HEK293T (cell line): Measurements from ENCODE around the gene ST6GALNAC1.
A peak's percentile ranks its signal among the peaks of the same experiment; 100 is the strongest.

Experiments used
- CTCF ChIA-PET: fragments of 350-600 bp; formaldehyde crosslinking; extraction: SDS; loops from one replicate; lab custom pipeline; 2021; ENCODE audit warnings: antibody characterized with exemption, inconsistent platforms; lab: Yijun Ruan, JAX
- POLR2A ChIA-PET: fragments of 350-600 bp; formaldehyde crosslinking; extraction: SDS; loops from one replicate; lab custom pipeline; 2020; ENCODE audit warnings: antibody characterized with exemption, inconsistent platforms; lab: Yijun Ruan, JAX
- DNase-seq: peaks from one replicate; pipeline ENCODE4 v3.0.0; 2012; ENCODE audit warnings: mixed read lengths; ENCODE audit errors: extremely low spot score
- ARNT ChIP-seq: fragments of 450-650 bp; IDR thresholded peaks from 2 replicates; pipeline ENCODE4 v1.6.1; 2017; ENCODE audit warnings: mild to moderate bottlenecking
- BHLHE40 ChIP-seq: fragments of 450-650 bp; IDR thresholded peaks from 2 replicates; pipeline ENCODE4 v1.6.1; 2016; ENCODE audit warnings: mild to moderate bottlenecking, moderate library complexity, borderline replicate concordance
- CTBP1 ChIP-seq: fragments of 450-650 bp; IDR thresholded peaks from 2 replicates; pipeline ENCODE4 v1.6.1; 2016; ENCODE audit warnings: borderline replicate concordance
- ELF4 ChIP-seq: fragments of 450-650 bp; IDR thresholded peaks from 2 replicates; pipeline ENCODE4 v1.6.1; 2017; ENCODE audit warnings: antibody characterized with exemption
- FOXA1 ChIP-seq: fragments of 450-650 bp; IDR thresholded peaks from 2 replicates; pipeline ENCODE4 v1.6.1; 2016; ENCODE audit warnings: mild to moderate bottlenecking
- FOXK2 ChIP-seq: fragments of 450-650 bp; IDR thresholded peaks from 2 replicates; pipeline ENCODE4 v1.6.1; 2016; ENCODE audit warnings: mild to moderate bottlenecking
- FOXM1 ChIP-seq: fragments of 450-650 bp; IDR thresholded peaks from 2 replicates; pipeline ENCODE4 v1.6.1; 2017; ENCODE audit warnings: mild to moderate bottlenecking, borderline replicate concordance
- HDGF ChIP-seq: fragments of 450-650 bp; IDR thresholded peaks from 2 replicates; pipeline ENCODE4 v1.6.1; 2017; ENCODE audit warnings: antibody characterized with exemption, borderline replicate concordance
- L3MBTL2 ChIP-seq: fragments of 450-650 bp; conservative IDR thresholded peaks from 2 replicates; pipeline ENCODE4 v1.6.1; 2016; ENCODE audit warnings: mild to moderate bottlenecking
- LEF1 ChIP-seq: fragments of 450-650 bp; IDR thresholded peaks from 2 replicates; pipeline ENCODE4 v1.6.1; 2017; ENCODE audit warnings: mild to moderate bottlenecking, borderline replicate concordance
- NFRKB ChIP-seq: fragments of 450-650 bp; IDR thresholded peaks from 2 replicates; pipeline ENCODE4 v1.6.1; 2016; ENCODE audit warnings: mild to moderate bottlenecking, moderate library complexity
- PKNOX1 ChIP-seq: fragments of 450-650 bp; IDR thresholded peaks from 2 replicates; pipeline ENCODE4 v1.6.1; 2016
- SP1 ChIP-seq: fragments of 450-650 bp; IDR thresholded peaks from 2 replicates; pipeline ENCODE4 v1.6.1; 2017
- SUZ12 ChIP-seq: fragments of 450-650 bp; IDR thresholded peaks from 2 replicates; pipeline ENCODE4 v1.6.1; 2016; ENCODE audit warnings: mild to moderate bottlenecking
- TARDBP ChIP-seq: fragments of 450-650 bp; IDR thresholded peaks from 2 replicates; pipeline ENCODE4 v1.6.1; 2016
- ZNF384 ChIP-seq: fragments of 450-650 bp; IDR thresholded peaks from 2 replicates; pipeline ENCODE4 v1.6.1; 2016

The ST6GALNAC1 gene

GRCh38 chr17:76667786-76668453 lies 24.4 kb upstream of the ST6GALNAC1 start:
- DNase-seq, result peak; percentile 6
- TF ChIP-seq BHLHE40 (no peak), SUZ12 (no peak), ZNF384 (peak; percentile 77), FOXA1 (no peak), FOXK2 (no peak), PKNOX1 (no peak), L3MBTL2 (no peak), LEF1 (no peak)
- ChIA-PET POLR2A (interaction anchor here (1.4 to 1.7 kb wide), 3 partner anchors 10 to 127 kb away, joined by 3 to 6 read pairs (median 5); partner anchors contain the start of genes PRCD and SRSF2), CTCF (interaction anchor here (0.6 to 1.4 kb wide), 3 partner anchors 43 to 109 kb away, joined by 3 to 5 read pairs (median 4); partner anchors contain the start of gene MXRA7)

DNA sequence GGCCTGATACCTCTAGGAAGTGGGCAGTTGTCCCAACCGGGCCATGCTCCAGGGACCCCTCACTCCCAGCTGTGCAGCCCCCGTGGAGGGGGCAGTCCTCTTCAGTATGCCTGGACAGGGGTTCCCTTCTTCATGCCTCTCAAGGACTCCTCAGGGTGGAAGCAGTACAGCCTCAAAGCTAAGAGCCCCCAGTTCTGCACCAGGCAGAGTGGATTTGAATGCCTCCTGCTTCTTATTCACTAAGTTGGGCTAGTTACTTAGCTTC lies 23.9 kb upstream of the ST6GALNAC1 start:
- DNase-seq, result no peak
- POLR2A ChIA-PET, result interaction anchor here (1.4 to 1.7 kb wide), 3 partner anchors 10 to 127 kb away, joined by 3 to 6 read pairs (median 5); partner anchors contain the start of genes PRCD and SRSF2
- CTCF ChIA-PET, result interaction anchor here (1.1 to 1.4 kb wide), 2 partner anchors 44 to 109 kb away, joined by 4 to 5 read pairs; no protein-coding TSS in a partner anchor
- no peak for TF ChIP-seq SUZ12
- TF ChIP-seq SP1, result no peak
- peak; percentile 24; the same call in 1 of the 2 replicates for TF ChIP-seq HDGF
- no peak for TF ChIP-seq LEF1
- no peak for TF ChIP-seq BHLHE40
- TF ChIP-seq ELF4, result no peak
- TF ChIP-seq PKNOX1, result no peak
- no peak for TF ChIP-seq FOXM1

- CTCF ChIA-PET, result interaction anchor here (1.8 kb wide), 1 partner anchor 21 kb away, joined by 7 read pairs; no protein-coding TSS in a partner anchor
- DNase-seq, result no peak
- TF ChIP-seq FOXK2 (no peak), PKNOX1 (no peak), FOXA1 (no peak), TARDBP (no peak), BHLHE40 (no peak), L3MBTL2 (no peak), ELF4 (no peak), CTBP1 (no peak), SP1 (no peak), ARNT (no peak), FOXM1 (no peak), HDGF (no peak), LEF1 (no peak), NFRKB (no peak), ZNF384 (no peak), SUZ12 (no peak)
- POLR2A ChIA-PET, result interaction anchor here (0.6 to 4.5 kb wide), 3 partner anchors 11 to 103 kb away, joined by 3 to 35 read pairs (median 11); no protein-coding TSS in a partner anchor
These were observed 17.1 kb upstream of the ST6GALNAC1 start for GRCh38 chr17:76660656-76661042.

GRCh38 chr17:76659928-76660655 lies 16.5 kb upstream of the ST6GALNAC1 start:
- no peak for DNase-seq
- TF ChIP-seq ARNT, result no peak
- TF ChIP-seq FOXK2, result no peak
- TF ChIP-seq NFRKB, result no peak
- no peak for TF ChIP-seq ELF4
- TF ChIP-seq ZNF384, result no peak
- TF ChIP-seq CTBP1, result peak; percentile 28; the same call in 1 of the 2 replicates
- TF ChIP-seq PKNOX1, result peak; percentile 77
- no peak for TF ChIP-seq TARDBP
- no peak for TF ChIP-seq HDGF
- no peak for TF ChIP-seq FOXM1
- no peak for TF ChIP-seq BHLHE40

GRCh38 chr17:76658242-76658662 lies 14.7 kb upstream of the ST6GALNAC1 start:
- TF ChIP-seq FOXA1, result no peak
- no peak for TF ChIP-seq ARNT
- TF ChIP-seq SP1, result no peak
- TF ChIP-seq TARDBP, result no peak
- no peak for TF ChIP-seq L3MBTL2
- TF ChIP-seq FOXM1, result no peak
- TF ChIP-seq NFRKB, result no peak
- TF ChIP-seq CTBP1, result no peak
- ChIA-PET CTCF (no interaction called here), POLR2A (interaction anchor here (0.8 to 1.6 kb wide), 2 partner anchors 10 to 13 kb away, joined by 4 to 6 read pairs; no protein-coding TSS in a partner anchor)
- no peak for DNase-seq

More at GRCh38 chr17:76659928-76660655, 16.5 kb upstream of the ST6GALNAC1 start:
- POLR2A ChIA-PET, result interaction anchor here (3.5 kb wide), 1 partner anchor 11 kb away, joined by 35 read pairs; no protein-coding TSS in a partner anchor
- CTCF ChIA-PET, result interaction anchor here (1.8 kb wide), 1 partner anchor 21 kb away, joined by 7 read pairs; no protein-coding TSS in a partner anchor
